GM19438 (cell line): ENCODE results near the gene ARF5.

Source experiments
- ATAC-seq: cut with Tn5 transposase; IDR thresholded peaks from one replicate; pipeline ENCODE4 v1.9.1; 2021; ENCODE audit warnings: low read depth; ENCODE audit not compliant: unreplicated experiment

ARF5 gene

DNA sequence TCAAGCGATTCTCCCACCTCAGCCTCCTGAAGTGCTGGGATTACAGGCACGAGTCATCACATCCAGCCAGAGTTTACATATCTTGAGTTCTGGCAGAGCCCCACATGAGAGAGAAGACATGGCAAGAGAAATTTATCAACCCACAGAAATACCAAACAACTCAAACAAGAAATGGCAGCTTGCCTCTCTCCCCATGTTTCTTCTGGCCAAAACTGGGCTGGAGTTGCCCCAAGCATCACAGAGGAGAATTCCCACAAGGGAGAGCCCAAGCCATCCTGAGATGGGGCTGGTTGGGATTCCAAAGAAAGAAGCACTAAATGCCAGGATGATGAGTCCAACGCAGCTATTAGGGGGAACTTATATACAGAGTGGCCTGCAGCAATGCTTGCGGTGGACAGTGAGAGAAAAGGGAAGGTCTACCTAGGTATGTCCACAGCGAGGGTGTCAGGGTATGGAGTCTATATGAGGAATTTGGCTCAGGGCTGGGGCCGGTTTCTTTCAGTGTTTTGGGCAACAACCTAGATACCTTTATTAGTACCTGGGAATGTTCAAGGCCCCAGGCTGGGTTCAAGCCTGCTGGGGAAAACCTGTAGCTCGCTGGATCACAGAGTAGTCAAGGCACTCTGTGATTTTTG is 44.2 kb downstream of the ARF5 start:
- ATAC-seq: no peak

DNA sequence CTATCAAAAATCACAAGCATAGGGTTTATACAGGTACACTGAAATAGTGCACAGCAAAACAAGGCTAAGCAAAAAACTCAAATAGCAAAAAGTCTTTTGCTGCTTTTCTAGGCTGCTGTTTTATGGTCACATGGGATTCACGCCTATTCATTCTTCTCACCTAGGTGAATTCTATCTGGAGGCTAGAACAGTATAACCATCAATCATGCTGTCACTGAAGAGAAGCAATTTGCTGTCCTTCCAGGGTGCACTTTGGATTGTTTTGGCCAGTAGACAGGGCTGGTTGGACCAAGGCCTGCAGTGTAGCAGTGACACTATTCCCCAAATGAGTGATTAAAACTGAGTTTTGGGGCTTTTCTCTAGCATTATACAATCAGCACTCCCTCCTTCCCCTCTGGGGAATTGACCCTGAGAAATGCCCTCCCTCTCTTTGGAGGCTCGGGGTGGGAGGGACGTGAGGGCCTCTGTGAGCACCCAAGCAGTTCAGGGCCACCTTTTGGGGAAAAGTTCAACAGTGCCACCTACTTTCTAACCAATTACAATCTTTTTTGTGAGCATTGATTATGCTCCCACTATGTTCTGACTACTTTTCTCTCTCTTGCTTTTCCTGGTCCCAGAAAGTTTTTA is 47.6 kb downstream of the ARF5 start:
- ATAC-seq: no peak

DNA sequence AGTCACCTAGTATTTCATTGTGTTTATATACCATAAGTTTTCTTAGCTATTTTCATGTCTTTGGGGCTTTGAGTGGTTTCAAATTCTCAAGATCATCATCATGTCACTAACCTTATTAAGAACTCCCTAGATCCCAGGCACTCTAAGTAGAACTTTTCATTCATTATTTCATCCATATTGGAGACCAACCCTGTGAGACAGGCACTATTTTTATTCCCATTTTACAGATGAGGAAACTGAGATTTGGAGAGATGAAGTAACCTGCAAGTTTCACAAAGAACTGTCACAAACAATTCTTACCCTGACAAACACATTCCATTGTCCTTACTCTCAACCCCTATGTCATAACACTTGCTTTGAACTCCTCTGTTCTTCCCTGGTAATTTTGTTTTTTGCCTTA is 50.0 kb downstream of the ARF5 start:
- ATAC-seq: no peak
